HepG2 (cell line): Measurements from ENCODE around the gene ITGA2. TPM values are rescaled to one million over a fixed set of nuclear protein-coding genes. Genes with fewer than 3 reads are reported as not detected.

Experiments used
- ATAC-seq: fragments of 200-7000 bp; cut with Tn5 transposase; 3 replicates; pipeline ENCODE4 v1.9.1; 2020; ENCODE audit warnings: mild to moderate bottlenecking, moderate library complexity
- BruUV-seq: library from RNA; stranded (reverse); fragments of 400-500 nt; replicated peaks from 2 replicates; lab custom pipeline; 2021; lab: Mats Ljungman, UMichigan
- CTCF ChIA-PET: fragments of 300-600 bp; formaldehyde crosslinking; extraction: SDS; loops from one replicate; lab custom pipeline; 2021; ENCODE audit warnings: low total read pairs, inconsistent platforms, low intra/inter-chr PET ratio; lab: Yijun Ruan, JAX
- POLR2A ChIA-PET: fragments of 350-600 bp; sonication (Branson Sonifier 250); formaldehyde crosslinking; loops from one replicate; lab custom pipeline; 2020; ENCODE audit warnings: antibody characterized with exemption, inconsistent platforms; lab: Yijun Ruan, JAX
- DNase-seq: peaks from one replicate; pipeline ENCODE4 v3.0.0-alpha.2; 2015; ENCODE audit warnings: low spot score
- FAIRE-seq: peaks from 3 replicates; lab custom pipeline; 2011; peaks lifted over from hg19 to GRCh38; lab: Jason Lieb, UNC
- H2AFZ ChIP-seq: one replicate; pipeline ENCODE4 v1.6.1; 2011; ENCODE audit warnings: low read length, inconsistent platforms
- H3K27ac ChIP-seq: fragments of 300-600 bp; 3 replicates; pipeline ENCODE4 v1.8.0; 2011; ENCODE audit warnings: mixed run types, mild to moderate bottlenecking, mixed read lengths, low read length, inconsistent platforms; ENCODE audit not compliant: insufficient read depth; ENCODE audit errors: extremely low read length
- H3K27me3 ChIP-seq, 2 experiments: fragments of 200-600 bp in 1 of 2; 2 replicates in 1 of 2; 3 replicates in 1 of 2; pipeline versions ENCODE4 v1.6.0 to v1.8.0; 2011; ENCODE audit warnings: low read length in 2 of 2, mild to moderate bottlenecking in 2 of 2, moderate library complexity in 2 of 2, inconsistent platforms in 1 of 2; ENCODE audit not compliant: insufficient read depth in 2 of 2, control insufficient read depth in 1 of 2
- H3K36me3 ChIP-seq, 2 experiments: fragments of 200-600 bp in 1 of 2; replicated peaks in 1 of 2; 2 replicates in 1 of 2; 3 replicates in 1 of 2; pipeline versions ENCODE4 v1.5.1 to v1.8.0; 2011; ENCODE audit warnings: low read length in 2 of 2, inconsistent platforms in 1 of 2; ENCODE audit not compliant: insufficient read depth in 2 of 2, control insufficient read depth in 1 of 2
- H3K4me1 ChIP-seq: 2 replicates; pipeline ENCODE4 v1.5.1; 2012; ENCODE audit warnings: low read length, inconsistent platforms; ENCODE audit not compliant: insufficient read depth
- H3K4me2 ChIP-seq: 2 replicates; pipeline ENCODE4 v1.6.0; 2011; ENCODE audit warnings: low read depth, low read length, inconsistent platforms
- H3K4me3 ChIP-seq, 3 experiments: fragments of 200-600 bp in 1 of 3; sonication (generic), shearing (Covaris generic) in 1 of 3; replicated peaks in 1 of 3; 2 replicates each; pipeline ENCODE4 v1.5.1; 2011 to 2016; ENCODE audit warnings: low read length in 3 of 3, inconsistent platforms in 2 of 3, low read depth in 2 of 3, mild to moderate bottlenecking in 2 of 3, control low read depth in 1 of 3, mixed read lengths in 1 of 3; ENCODE audit not compliant: insufficient read depth in 1 of 3
- H3K79me2 ChIP-seq: one replicate; pipeline ENCODE4 v1.6.1; 2011; ENCODE audit warnings: low read length, inconsistent platforms; ENCODE audit not compliant: insufficient read depth
- H3K9ac ChIP-seq: 2 replicates; pipeline ENCODE4 v1.6.0; 2011; ENCODE audit warnings: mild to moderate bottlenecking, low read depth, low read length, inconsistent platforms; ENCODE audit not compliant: insufficient read depth
- H3K9me3 ChIP-seq: 2 replicates; pipeline ENCODE4 v1.5.1; 2012; ENCODE audit warnings: mild to moderate bottlenecking, low read length
- H4K20me1 ChIP-seq: 2 replicates; pipeline ENCODE4 v1.6.0; 2011; ENCODE audit warnings: inconsistent platforms, mild to moderate bottlenecking, low read length, moderate library complexity; ENCODE audit not compliant: insufficient read depth
- AHR ChIP-seq: IDR thresholded peaks from 2 replicates; pipeline ENCODE4 v1.6.1; 2018; ENCODE audit warnings: missing genetic modification reagents, missing compliant biosample characterization
- ATRX ChIP-seq: sonication (generic); formaldehyde crosslinking; IDR thresholded peaks from 2 replicates; pipeline ENCODE4 v1.4.0; 2020; ENCODE audit warnings: missing genetic modification reagents, borderline replicate concordance
- CREB1 ChIP-seq, 2 experiments: fragments of 450-650 bp in 1 of 2; IDR thresholded peaks; 2 replicates each; pipeline ENCODE4 v1.6.1; 2016 to 2017; ENCODE audit warnings: control low read depth in 1 of 2, mild to moderate bottlenecking in 1 of 2, missing compliant biosample characterization in 1 of 2, missing genetic modification characterization in 1 of 2
- GATAD2A ChIP-seq: IDR thresholded peaks from 2 replicates; pipeline ENCODE4 v1.6.1; 2016
- GZF1 ChIP-seq: sonication (generic); formaldehyde crosslinking; IDR thresholded peaks from 2 replicates; pipeline ENCODE4 v1.5.1; 2020; ENCODE audit warnings: mild to moderate bottlenecking, missing genetic modification reagents
- NFKB2 ChIP-seq: sonication (generic); formaldehyde crosslinking; IDR thresholded peaks from 2 replicates; pipeline ENCODE4 v1.4.0; 2020; ENCODE audit warnings: missing genetic modification reagents, borderline replicate concordance
- RFX3 ChIP-seq: IDR thresholded peaks from 2 replicates; pipeline ENCODE4 v1.6.1; 2016; ENCODE audit warnings: missing biosample characterization, missing genetic modification reagents
- SAP130 ChIP-seq: IDR thresholded peaks from 2 replicates; pipeline ENCODE4 v1.6.1; 2016; ENCODE audit warnings: low read depth
- SP140L ChIP-seq: sonication (generic); formaldehyde crosslinking; IDR thresholded peaks from 2 replicates; pipeline ENCODE4 v1.4.0; 2020; ENCODE audit warnings: missing genetic modification reagents, borderline replicate concordance
- SRSF1 ChIP-seq: fragments of 200-400 bp; formaldehyde crosslinking; optimal IDR thresholded peaks from 2 replicates; pipeline ENCODE3; 2017; ENCODE audit warnings: mild to moderate bottlenecking, low read depth, low read length, moderate library complexity
- SRY ChIP-seq: sonication (generic); formaldehyde crosslinking; IDR thresholded peaks from 2 replicates; pipeline ENCODE4 v1.8.0; 2022; ENCODE audit warnings: mild to moderate bottlenecking, missing genetic modification reagents
- ZNF10 ChIP-seq: sonication (generic); formaldehyde crosslinking; IDR thresholded peaks from 2 replicates; pipeline ENCODE4 v1.4.0; 2020; ENCODE audit warnings: mild to moderate bottlenecking, low read depth, missing genetic modification reagents, borderline replicate concordance
- ZNF354B ChIP-seq: sonication (generic); formaldehyde crosslinking; IDR thresholded peaks from 2 replicates; pipeline ENCODE4 v1.8.0; 2022; ENCODE audit warnings: mild to moderate bottlenecking, missing genetic modification reagents
- ZNF878 ChIP-seq: sonication (generic); formaldehyde crosslinking; IDR thresholded peaks from 2 replicates; pipeline ENCODE4 v1.8.1; 2023; ENCODE audit warnings: mild to moderate bottlenecking, missing genetic modification reagents, moderate library complexity
- WGBS: methylation state at CpG from one replicate; pipeline ENCODE4 v1.1.6; 2017; ENCODE audit warnings: low lambda C conversion rate; 5-methylcytosine and 5-hydroxymethylcytosine counted together
- in situ Hi-C: cut with HindIII; loops from 2 replicates; pipeline ENCODE4 v1.10.0; 2017; ENCODE audit warnings: low pct_unique_long_range_greater_than_20kb; ENCODE audit not compliant: extremely low pct_ligation_motif_present
- intact Hi-C: fragments of 100-400 bp; cut with micrococcal nuclease; formaldehyde crosslinking; loops from one replicate; pipeline ENCODE4 v1.10.0; 2022; ENCODE audit not compliant: unreplicated experiment
- polyA plus RNA-seq, 8 experiments: library from polyadenylated mRNA; depleted of rRNA in 3 of 8; stranded (reverse) in 7 of 8; unstranded in 1 of 8; fragments of >200 nt; fragmentation: Illumina TruSeq in 4 of 8; extraction: Trizol in 4 of 8; gene quantifications; 2 replicates each; pipeline versions ENCODE4 v1.2.1 to v1.2.3, GENCODE V29; 2011 to 2016; ENCODE audit warnings: low read depth in 4 of 8, missing spikeins in 1 of 8, mixed read lengths in 1 of 8; ENCODE audit not compliant: insufficient read depth in 1 of 8
- total RNA-seq, 5 experiments: library from RNA; depleted of rRNA; stranded (reverse); fragments of >200 nt; fragmentation: Illumina TruSeq; extraction: Trizol; gene quantifications; 2 replicates each; pipeline ENCODE4 v1.2.3, GENCODE V29; 2016; ENCODE audit warnings: low read depth in 1 of 5
- TF ChIP-seq, protein P1 (sequence below): IDR thresholded peaks from 2 replicates; pipeline ENCODE4 v1.6.1; 2016; ENCODE audit warnings: missing compliant biosample characterization, missing genetic modification reagents, borderline replicate concordance
- TF ChIP-seq, protein P2 (sequence below): sonication (generic); formaldehyde crosslinking; IDR thresholded peaks from 2 replicates; pipeline ENCODE4 v1.4.0; 2020; ENCODE audit warnings: missing genetic modification reagents
- TF ChIP-seq, protein P3 (sequence below): IDR thresholded peaks from 2 replicates; pipeline ENCODE4 v1.6.1; 2016; ENCODE audit warnings: mild to moderate bottlenecking, missing biosample characterization, missing genetic modification reagents

Gene ITGA2
- total and polyA plus RNA-seq, 2 of the 13 experiments (the other 11 are each of a cell fraction or from before 2014, with no cell fraction given): 15.8 to 58.3 TPM

DNA sequence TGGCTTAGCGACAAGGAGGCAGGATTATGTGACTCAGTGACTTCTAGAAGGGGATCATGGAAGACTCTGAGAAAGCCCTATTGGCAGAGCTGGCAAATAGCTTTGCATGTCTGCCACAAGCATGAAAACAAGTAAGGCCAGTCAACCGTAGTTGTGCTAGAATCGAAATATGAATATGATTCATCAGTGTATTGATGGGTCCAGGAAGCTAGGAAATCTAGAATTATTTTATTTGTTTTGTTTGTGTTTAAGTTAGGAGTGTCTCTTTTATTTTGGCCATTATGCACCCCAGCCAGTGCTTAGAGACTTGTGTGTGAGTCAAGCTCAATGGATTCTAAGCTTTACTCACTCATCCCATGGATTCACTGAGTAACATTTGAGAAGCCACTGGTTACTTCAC lies 3.8 kb upstream of the ITGA2 start:
- 97% methylated on average over 3 of the region's 3 CpGs for WGBS
- CTCF ChIA-PET: no interaction called here
- DNase-seq (no peak), ATAC-seq (no peak), FAIRE-seq (no peak)
- Histone ChIP-seq H3K9ac (no peak overlapping the region), H3K27me3 (no peaks in the 10 kb centered on the region; a peak in 1 of 5 replicates), H3K27ac (no peak overlapping the region), H3K9me3 (no peaks in the 10 kb centered on the region), H3K36me3 (no peaks in the 10 kb centered on the region), H2AFZ (no peak overlapping the region), H3K79me2 (peaks cover 16% of the 10 kb centered on the region), H3K4me1 (peaks cover 35% of the 10 kb centered on the region), H3K4me3 (no peak overlapping the region), H3K4me2 (no peak overlapping the region), H4K20me1 (no peaks in the 10 kb centered on the region)
- in situ Hi-C loops: loop anchor here (5.0 kb wide), 1 partner anchor 38 kb away; no protein-coding TSS in a partner anchor
- POLR2A ChIA-PET: no interaction called here
- BruUV-seq: no TSS peak
- TF ChIP-seq, protein P1, sequence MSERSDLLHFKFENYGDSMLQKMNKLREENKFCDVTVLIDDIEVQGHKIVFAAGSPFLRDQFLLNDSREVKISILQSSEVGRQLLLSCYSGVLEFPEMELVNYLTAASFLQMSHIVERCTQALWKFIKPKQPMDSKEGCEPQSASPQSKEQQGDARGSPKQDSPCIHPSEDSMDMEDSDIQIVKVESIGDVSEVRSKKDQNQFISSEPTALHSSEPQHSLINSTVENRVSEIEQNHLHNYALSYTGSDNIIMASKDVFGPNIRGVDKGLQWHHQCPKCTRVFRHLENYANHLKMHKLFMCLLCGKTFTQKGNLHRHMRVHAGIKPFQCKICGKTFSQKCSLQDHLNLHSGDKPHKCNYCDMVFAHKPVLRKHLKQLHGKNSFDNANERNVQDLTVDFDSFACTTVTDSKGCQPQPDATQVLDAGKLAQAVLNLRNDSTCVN (CRISPR knock-in tag): no peak
- TF ChIP-seq ATRX (CRISPR knock-in tag) (no peak), GATAD2A (no peak)
- intact Hi-C loops: no loop called here

DNA sequence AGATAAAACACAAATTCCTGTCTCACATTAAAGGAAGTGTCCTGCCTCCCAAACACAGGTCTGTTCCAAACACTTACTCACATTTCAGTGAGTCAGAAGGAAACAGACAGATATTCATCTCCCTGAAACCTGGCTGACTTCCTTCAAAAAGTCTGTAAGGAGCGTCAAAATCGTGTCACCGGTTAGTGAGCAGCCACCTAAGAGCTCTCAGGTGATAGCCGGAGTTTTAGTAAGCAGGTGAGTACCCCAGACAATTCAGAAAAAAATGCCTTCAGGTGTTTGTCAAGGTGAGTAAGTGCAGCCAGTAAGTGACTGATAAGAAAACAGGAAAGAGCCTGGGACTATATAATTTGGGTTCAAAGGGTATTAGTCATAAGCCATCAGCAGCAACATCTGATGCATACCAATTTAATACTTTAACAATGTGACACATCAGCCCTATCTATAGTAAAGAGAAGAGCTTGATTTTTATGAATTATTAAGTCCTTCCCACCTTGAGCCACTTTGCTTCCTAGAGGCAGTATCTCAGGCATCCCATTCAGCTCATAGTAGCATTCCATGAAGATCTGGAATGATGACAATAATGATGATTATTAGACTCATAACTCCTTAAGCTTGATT lies 1.3 kb upstream of the ITGA2 start:
- peak; percentile 48 for DNase-seq
- ChIA-PET CTCF (no interaction called here), POLR2A (interaction anchor here (1.1 to 5.1 kb wide), 6 partner anchors 9 to 188 kb away, joined by 3 to 35 read pairs (median 5); no protein-coding TSS in a partner anchor)
- FAIRE-seq: no peak
- Histone ChIP-seq H2AFZ (no peak overlapping the region), H4K20me1 (no peaks in the 10 kb centered on the region; the same call in 1 of the 2 replicates), H3K9me3 (no peaks in the 10 kb centered on the region), H3K9ac (peak overlapping the region; percentile 87; the same call in 1 of the 2 replicates), H3K4me2 (peak overlapping the region; percentile 85), H3K27me3 (no peaks in the 10 kb centered on the region; a peak in 1 of 5 replicates), H3K4me3 (peak overlapping the region; percentile 17 to 91 (median 87); a peak in 4 of 6 replicates), H3K27ac (no peak overlapping the region), H3K36me3 (peaks cover 0 to 7% of the 10 kb centered on the region in 2 experiments; a peak in 3 of 5 replicates), H3K4me1 (peaks cover 54% of the 10 kb centered on the region), H3K79me2 (peaks cover 41% of the 10 kb centered on the region)
- intact Hi-C loops (loop anchor here (2.0 kb wide), 1 partner anchor 31 kb away; no protein-coding TSS in a partner anchor), in situ Hi-C loops (loop anchor here (5.0 kb wide), 1 partner anchor 41 kb away; no protein-coding TSS in a partner anchor)
- ATAC-seq: no peak
- WGBS: 31% methylated on average over 4 of the region's 4 CpGs
- no TSS peak for BruUV-seq
- TF ChIP-seq ZNF354B (CRISPR knock-in tag) (no peak), ZNF878 (CRISPR knock-in tag) (no peak), AHR (CRISPR knock-in tag) (no peak), CREB1 (IDR thresholded peaks at IDR 0.05) (no peak), CREB1 (CRISPR knock-in tag; IDR thresholded peaks at IDR 0.05) (no peak), ZNF10 (CRISPR knock-in tag) (no peak), SP140L (no peak), SRY (no peak), NFKB2 (no peak), SRSF1 (no peak), RFX3 (CRISPR knock-in tag) (no peak), GZF1 (CRISPR knock-in tag) (no peak), SAP130 (CRISPR knock-in tag) (peak; percentile 32; the same call in 1 of the 2 replicates)
- TF ChIP-seq, protein P2, sequence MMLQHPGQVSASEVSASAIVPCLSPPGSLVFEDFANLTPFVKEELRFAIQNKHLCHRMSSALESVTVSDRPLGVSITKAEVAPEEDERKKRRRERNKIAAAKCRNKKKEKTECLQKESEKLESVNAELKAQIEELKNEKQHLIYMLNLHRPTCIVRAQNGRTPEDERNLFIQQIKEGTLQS (CRISPR knock-in tag): no peak
- TF ChIP-seq, protein P3, sequence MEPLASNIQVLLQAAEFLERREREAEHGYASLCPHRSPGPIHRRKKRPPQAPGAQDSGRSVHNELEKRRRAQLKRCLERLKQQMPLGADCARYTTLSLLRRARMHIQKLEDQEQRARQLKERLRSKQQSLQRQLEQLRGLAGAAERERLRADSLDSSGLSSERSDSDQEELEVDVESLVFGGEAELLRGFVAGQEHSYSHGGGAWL (CRISPR knock-in tag): no peak
